HCT116 (cell line): ENCODE data around the gene STIM2. TPM values are rescaled to one million over a fixed set of nuclear protein-coding genes. Genes with fewer than 3 reads are reported as not detected.

Experiments used
- ATAC-seq: fragments of 200-7000 bp; cut with Tn5 transposase; 2 replicates; pipeline ENCODE4 v1.9.1; 2020; ENCODE audit warnings: mild to moderate bottlenecking, moderate library complexity
- BruUV-seq: library from RNA; stranded (reverse); fragments of 400-500 nt; replicated peaks from 2 replicates; lab custom pipeline; 2021; lab: Mats Ljungman, UMichigan
- CTCF ChIA-PET: fragments of 300-600 bp; sonication (Branson Sonifier 250); formaldehyde crosslinking; loops from one replicate; lab custom pipeline; 2021; ENCODE audit warnings: antibody characterized with exemption; lab: Charles Lee
- POLR2A ChIA-PET: fragments of 300-600, 350-600 bp; sonication (Branson Sonifier 250); formaldehyde crosslinking; loops from one replicate; lab custom pipeline; 2021; ENCODE audit warnings: antibody characterized with exemption; lab: Charles Lee
- RAD21 ChIA-PET, 2 experiments: fragments of 300-600 bp; sonication (Branson Sonifier 250); formaldehyde crosslinking; loops; one replicate each; lab custom pipeline; 2023; ENCODE audit warnings: low total read pairs in 2 of 2; ENCODE audit not compliant: uncharacterized antibody in 2 of 2, unreplicated experiment in 2 of 2, low non-redundant PET in 1 of 2; lab: Charles Lee
- DNase-seq: peaks from one replicate; pipeline ENCODE4 v3.0.0-alpha.2; 2010; ENCODE audit warnings: low read depth, low spot score
- H2AFZ ChIP-seq: fragments of 200-600 bp; shearing (Covaris generic), sonication (generic); 2 replicates; pipeline ENCODE4 v1.6.1; 2017; ENCODE audit warnings: low read depth, mixed run types, mixed read lengths, antibody characterized with exemption, low read length; ENCODE audit not compliant: poor library complexity, severe bottlenecking
- H3K27ac ChIP-seq: 2 replicates; pipeline ENCODE4 v1.5.1; 2012; ENCODE audit warnings: low read depth, low read length
- H3K27me3 ChIP-seq: fragments of 200-600 bp; sonication (generic); 2 replicates; pipeline ENCODE4 v1.6.1; 2016; ENCODE audit warnings: mixed run types, low read length, mixed read lengths; ENCODE audit not compliant: insufficient read depth
- H3K36me3 ChIP-seq, 2 experiments: fragments of 200-500 bp in 1 of 2; fragments of 200-600 bp in 1 of 2; sonication (Bioruptor generic) in 1 of 2; sonication (generic) in 1 of 2; 2 replicates each; pipeline versions ENCODE4 v1.5.1 to v1.6.1; 2014 to 2016; ENCODE audit warnings: low read length in 2 of 2, inconsistent platforms in 1 of 2, mixed read lengths in 1 of 2, mixed run types in 1 of 2; ENCODE audit not compliant: insufficient read depth in 2 of 2, control insufficient read depth in 1 of 2
- H3K4me1 ChIP-seq, 2 experiments: fragments of 200-600 bp in 1 of 2; sonication (generic) in 1 of 2; 2 replicates each; pipeline versions ENCODE4 v1.5.1 to v1.6.1; 2012 to 2017; ENCODE audit warnings: low read length in 2 of 2, inconsistent platforms in 1 of 2, mild to moderate bottlenecking in 1 of 2, mixed read lengths in 1 of 2, mixed run types in 1 of 2, moderate library complexity in 1 of 2; ENCODE audit not compliant: insufficient read depth in 2 of 2, control insufficient read depth in 1 of 2
- H3K4me2 ChIP-seq: fragments of 200-600 bp; sonication (generic); 2 replicates; pipeline ENCODE4 v1.6.1; 2017; ENCODE audit warnings: mixed run types, low read length, mixed read lengths
- H3K4me3 ChIP-seq, 2 experiments: fragments of 200-600 bp in 1 of 2; sonication (generic) in 1 of 2; replicated peaks in 1 of 2; 2 replicates each; pipeline ENCODE4 v1.5.1; 2011 to 2016; ENCODE audit warnings: low read length in 2 of 2, control low read depth in 1 of 2, low read depth in 1 of 2, mild to moderate bottlenecking in 1 of 2, mixed read lengths in 1 of 2, mixed run types in 1 of 2
- H3K79me2 ChIP-seq: fragments of 200-600 bp; sonication (generic); 2 replicates; pipeline ENCODE4 v1.6.1; 2017; ENCODE audit warnings: mild to moderate bottlenecking, mixed run types, low read length, moderate library complexity, mixed read lengths; ENCODE audit not compliant: insufficient read depth
- H3K9ac ChIP-seq: fragments of 200-600 bp; sonication (generic); 2 replicates; pipeline ENCODE4 v1.6.1; 2016; ENCODE audit warnings: low read length, mixed read lengths
- H3K9me2 ChIP-seq: fragments of 200-600 bp; sonication (generic), shearing (Covaris generic); 2 replicates; pipeline ENCODE4 v1.6.1; 2017; ENCODE audit warnings: mixed run types, mild to moderate bottlenecking, moderate library complexity; ENCODE audit not compliant: insufficient read depth
- H3K9me3 ChIP-seq, 2 experiments: fragments of 200-500 bp in 1 of 2; fragments of 200-600 bp in 1 of 2; sonication (Bioruptor generic) in 1 of 2; sonication (generic) in 1 of 2; 2 replicates each; pipeline ENCODE4 v1.6.1; 2014 to 2017; ENCODE audit warnings: low read length in 2 of 2, mixed read lengths in 2 of 2, inconsistent platforms in 1 of 2, low read depth in 1 of 2, mild to moderate bottlenecking in 1 of 2, mixed run types in 1 of 2, moderate library complexity in 1 of 2; ENCODE audit not compliant: control insufficient read depth in 1 of 2, insufficient read depth in 1 of 2
- H4K20me1 ChIP-seq: fragments of 200-600 bp; sonication (generic), shearing (Covaris generic); 2 replicates; pipeline ENCODE4 v1.6.1; 2017; ENCODE audit warnings: mixed run types, mild to moderate bottlenecking, moderate library complexity; ENCODE audit not compliant: insufficient read depth
- CEBPB ChIP-seq: IDR thresholded peaks from 2 replicates; pipeline ENCODE4 v1.6.1; 2012; ENCODE audit warnings: low read depth
- CTCF ChIP-seq, 3 experiments: fragments of 200-600 bp in 1 of 3; sonication (generic) in 1 of 3; IDR thresholded peaks in 2 of 3; conservative IDR thresholded peaks in 1 of 3; 2 replicates each; pipeline ENCODE4 v1.5.1; 2012 to 2017; ENCODE audit warnings: low read depth in 2 of 3, low read length in 2 of 3, antibody characterized with exemption in 1 of 3, borderline replicate concordance in 1 of 3, control low read depth in 1 of 3, mild to moderate bottlenecking in 1 of 3, mixed read lengths in 1 of 3, mixed run types in 1 of 3, moderate library complexity in 1 of 3; ENCODE audit not compliant: insufficient read depth in 1 of 3
- ELF1 ChIP-seq: IDR thresholded peaks from 2 replicates; pipeline ENCODE4 v1.6.1; 2012; ENCODE audit warnings: low read depth, borderline replicate concordance
- EZH2phosphoT487 ChIP-seq: fragments of 200-600 bp; IDR thresholded peaks from 2 replicates; pipeline ENCODE4 v1.6.1; 2018; ENCODE audit warnings: antibody characterized with exemption, borderline replicate concordance
- FOSL1 ChIP-seq: IDR thresholded peaks from 2 replicates; pipeline ENCODE4 v1.6.1; 2012; ENCODE audit warnings: low read depth
- JUND ChIP-seq: IDR thresholded peaks from 2 replicates; pipeline ENCODE4 v1.6.1; 2012
- POLR2AphosphoS5 ChIP-seq: IDR thresholded peaks from 2 replicates; pipeline ENCODE4 v1.6.1; 2011; ENCODE audit warnings: mild to moderate bottlenecking, low read depth, low read length, moderate library complexity
- SP1 ChIP-seq: IDR thresholded peaks from 2 replicates; pipeline ENCODE4 v1.6.1; 2012; ENCODE audit warnings: low read depth
- SRF ChIP-seq: IDR thresholded peaks from 2 replicates; pipeline ENCODE4 v1.6.1; 2012; ENCODE audit warnings: low read depth
- TCF7L2 ChIP-seq: IDR thresholded peaks from 2 replicates; pipeline ENCODE4 v1.7.0; 2011; ENCODE audit warnings: borderline replicate concordance, inconsistent platforms; ENCODE audit not compliant: insufficient read depth, insufficient read length; ENCODE audit errors: extremely low read depth
- YY1 ChIP-seq: IDR thresholded peaks from 2 replicates; pipeline ENCODE4 v1.6.1; 2011; ENCODE audit warnings: low read length, low read depth, moderate library complexity, mild to moderate bottlenecking; ENCODE audit not compliant: insufficient replicate concordance; ENCODE audit errors: extremely low read depth
- ZBTB33 ChIP-seq: IDR thresholded peaks from 2 replicates; pipeline ENCODE4 v1.6.1; 2011; ENCODE audit warnings: mild to moderate bottlenecking, low read length, moderate library complexity; ENCODE audit not compliant: insufficient replicate concordance; ENCODE audit errors: extremely low read depth
- ZNF274 ChIP-seq: fragments of 200-500 bp; sonication (Bioruptor generic); IDR thresholded peaks from 2 replicates; pipeline ENCODE4 v1.6.1; 2014; ENCODE audit warnings: mild to moderate bottlenecking, low read depth, low read length, inconsistent platforms
- intact Hi-C: fragments of 100-400 bp; cut with micrococcal nuclease; formaldehyde crosslinking; loops from 2 replicates; pipeline ENCODE4 v1.10.0; 2022
- total RNA-seq: library from RNA; stranded (reverse); gene quantifications from one replicate; pipeline ENCODE4 v1.2.1, GENCODE V29; 2021; ENCODE audit not compliant: unreplicated experiment
- TF ChIP-seq, protein P1 (sequence below): IDR thresholded peaks from 2 replicates; pipeline ENCODE4 v1.6.1; 2012; ENCODE audit warnings: low read depth
- TF ChIP-seq, protein P2 (sequence below): IDR thresholded peaks from 2 replicates; pipeline ENCODE4 v1.6.1; 2012

Gene STIM2
- total RNA-seq, 1 experiment from 2014 or later: 65.9 TPM

DNA sequence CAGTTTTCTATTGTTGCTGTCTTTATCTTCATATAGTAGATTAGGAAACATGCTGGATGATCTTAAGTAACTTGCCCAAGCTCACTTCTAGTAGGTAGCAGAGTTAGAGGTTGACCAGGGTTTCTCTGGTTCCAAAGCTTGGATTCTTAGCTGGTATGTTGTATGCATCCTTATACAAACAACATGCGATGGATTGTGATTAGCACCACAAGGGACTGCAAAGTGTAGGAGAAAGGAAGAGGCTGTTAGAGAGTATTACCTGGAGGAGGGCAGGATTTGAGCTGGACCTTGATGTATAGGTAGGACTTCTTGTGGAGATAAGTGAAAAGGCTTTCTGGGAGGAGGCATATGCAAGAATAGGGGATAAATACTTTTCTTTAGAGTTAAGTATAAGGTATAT, 5.6 kb downstream of the STIM2 start:
- H3K9me3 ChIP-seq: no peaks in the 10 kb centered on the region
- no peak overlapping the region for H3K4me2 ChIP-seq
- no peak overlapping the region for H2AFZ ChIP-seq
- TF ChIP-seq, protein P1, sequence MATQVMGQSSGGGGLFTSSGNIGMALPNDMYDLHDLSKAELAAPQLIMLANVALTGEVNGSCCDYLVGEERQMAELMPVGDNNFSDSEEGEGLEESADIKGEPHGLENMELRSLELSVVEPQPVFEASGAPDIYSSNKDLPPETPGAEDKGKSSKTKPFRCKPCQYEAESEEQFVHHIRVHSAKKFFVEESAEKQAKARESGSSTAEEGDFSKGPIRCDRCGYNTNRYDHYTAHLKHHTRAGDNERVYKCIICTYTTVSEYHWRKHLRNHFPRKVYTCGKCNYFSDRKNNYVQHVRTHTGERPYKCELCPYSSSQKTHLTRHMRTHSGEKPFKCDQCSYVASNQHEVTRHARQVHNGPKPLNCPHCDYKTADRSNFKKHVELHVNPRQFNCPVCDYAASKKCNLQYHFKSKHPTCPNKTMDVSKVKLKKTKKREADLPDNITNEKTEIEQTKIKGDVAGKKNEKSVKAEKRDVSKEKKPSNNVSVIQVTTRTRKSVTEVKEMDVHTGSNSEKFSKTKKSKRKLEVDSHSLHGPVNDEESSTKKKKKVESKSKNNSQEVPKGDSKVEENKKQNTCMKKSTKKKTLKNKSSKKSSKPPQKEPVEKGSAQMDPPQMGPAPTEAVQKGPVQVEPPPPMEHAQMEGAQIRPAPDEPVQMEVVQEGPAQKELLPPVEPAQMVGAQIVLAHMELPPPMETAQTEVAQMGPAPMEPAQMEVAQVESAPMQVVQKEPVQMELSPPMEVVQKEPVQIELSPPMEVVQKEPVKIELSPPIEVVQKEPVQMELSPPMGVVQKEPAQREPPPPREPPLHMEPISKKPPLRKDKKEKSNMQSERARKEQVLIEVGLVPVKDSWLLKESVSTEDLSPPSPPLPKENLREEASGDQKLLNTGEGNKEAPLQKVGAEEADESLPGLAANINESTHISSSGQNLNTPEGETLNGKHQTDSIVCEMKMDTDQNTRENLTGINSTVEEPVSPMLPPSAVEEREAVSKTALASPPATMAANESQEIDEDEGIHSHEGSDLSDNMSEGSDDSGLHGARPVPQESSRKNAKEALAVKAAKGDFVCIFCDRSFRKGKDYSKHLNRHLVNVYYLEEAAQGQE: no peak
- no peak for TF ChIP-seq SRF
- no peak for TF ChIP-seq POLR2AphosphoS5
- no peak for TF ChIP-seq ZNF274
- no peak for TF ChIP-seq FOSL1
- TF ChIP-seq, protein P2, sequence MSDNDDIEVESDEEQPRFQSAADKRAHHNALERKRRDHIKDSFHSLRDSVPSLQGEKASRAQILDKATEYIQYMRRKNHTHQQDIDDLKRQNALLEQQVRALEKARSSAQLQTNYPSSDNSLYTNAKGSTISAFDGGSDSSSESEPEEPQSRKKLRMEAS: no peak
- TF ChIP-seq ZBTB33: no peak
- TF ChIP-seq TCF7L2: no peak
- TF ChIP-seq CTCF (IDR thresholded peaks at IDR 0.05 in 2 of 3, conservative IDR thresholded peaks at IDR 0.05 in 1 of 3; ENCODE audit: borderline replicate concordance in 1 of 3, insufficient read depth in 1 of 3, low read depth in 2 of 3, low read length in 2 of 3): no peak
- TF ChIP-seq JUND: no peak
- TF ChIP-seq EZH2phosphoT487: no peak
- TF ChIP-seq SP1: no peak
- no peak for TF ChIP-seq YY1
- TF ChIP-seq CEBPB: no peak
- no peak for TF ChIP-seq ELF1
- DNase-seq (no peak), ATAC-seq (no peak)
- H3K27me3 ChIP-seq: no peaks in the 10 kb centered on the region
- H3K9me2 ChIP-seq: no peaks in the 10 kb centered on the region
- peaks cover 4 to 10% of the 10 kb centered on the region in 2 experiments; a peak in 2 of 4 replicates for H3K4me1 ChIP-seq
- no peak overlapping the region for H3K9ac ChIP-seq
- BruUV-seq: no TSS peak
- 0 out of 2 replicates have a peak, but pooled peaks cover 5% of the 10 kb centered on the region for H4K20me1 ChIP-seq
- H3K27ac ChIP-seq: no peak overlapping the region
- CTCF ChIA-PET: no interaction called here
- H3K36me3 ChIP-seq: no peaks in the 10 kb centered on the region
- RAD21 ChIA-PET: no interaction called here
- intact Hi-C loops: no loop called here
- H3K4me3 ChIP-seq: no peak overlapping the region
- peaks cover 85% of the 10 kb centered on the region for H3K79me2 ChIP-seq
- POLR2A ChIA-PET: no interaction called here
